Astrocyte (in vitro differentiated cells and primary cell): ENCODE measurements around the gene PRKD3.

Experiments
- EZH2 ChIP-seq: IDR thresholded peaks from 2 replicates; pipeline ENCODE4 v1.6.1; 2012; ENCODE audit warnings: mild to moderate bottlenecking, low read length, inconsistent platforms; ENCODE audit not compliant: insufficient read depth
- TF ChIP-seq, protein P1 (sequence below): IDR thresholded peaks from 2 replicates; pipeline ENCODE4 v1.5.1; 2011; ENCODE audit warnings: low read depth, mild to moderate bottlenecking, inconsistent platforms, low read length, moderate library complexity; ENCODE audit not compliant: insufficient read depth

DNA sequence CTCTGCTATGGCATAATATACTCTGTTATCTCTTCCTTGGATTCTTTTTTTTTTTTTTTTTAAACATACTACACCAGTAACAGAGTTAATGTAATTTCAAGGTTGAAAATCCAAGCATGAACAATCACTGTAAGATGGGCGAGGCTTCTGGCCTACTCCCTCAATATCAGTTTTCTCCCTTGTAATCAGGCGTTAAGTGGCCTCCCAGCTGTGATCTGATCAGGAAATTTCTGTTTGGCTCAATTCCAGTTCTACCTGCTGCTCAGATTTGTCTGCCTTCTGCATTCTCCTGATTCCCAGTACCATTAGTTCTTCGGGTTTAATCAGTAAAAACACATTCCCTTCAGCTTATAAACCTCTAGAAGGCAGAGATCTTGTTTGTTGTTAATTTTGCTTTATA, 18.6 kb downstream of the PRKD3 start:
- TF ChIP-seq, protein P1, sequence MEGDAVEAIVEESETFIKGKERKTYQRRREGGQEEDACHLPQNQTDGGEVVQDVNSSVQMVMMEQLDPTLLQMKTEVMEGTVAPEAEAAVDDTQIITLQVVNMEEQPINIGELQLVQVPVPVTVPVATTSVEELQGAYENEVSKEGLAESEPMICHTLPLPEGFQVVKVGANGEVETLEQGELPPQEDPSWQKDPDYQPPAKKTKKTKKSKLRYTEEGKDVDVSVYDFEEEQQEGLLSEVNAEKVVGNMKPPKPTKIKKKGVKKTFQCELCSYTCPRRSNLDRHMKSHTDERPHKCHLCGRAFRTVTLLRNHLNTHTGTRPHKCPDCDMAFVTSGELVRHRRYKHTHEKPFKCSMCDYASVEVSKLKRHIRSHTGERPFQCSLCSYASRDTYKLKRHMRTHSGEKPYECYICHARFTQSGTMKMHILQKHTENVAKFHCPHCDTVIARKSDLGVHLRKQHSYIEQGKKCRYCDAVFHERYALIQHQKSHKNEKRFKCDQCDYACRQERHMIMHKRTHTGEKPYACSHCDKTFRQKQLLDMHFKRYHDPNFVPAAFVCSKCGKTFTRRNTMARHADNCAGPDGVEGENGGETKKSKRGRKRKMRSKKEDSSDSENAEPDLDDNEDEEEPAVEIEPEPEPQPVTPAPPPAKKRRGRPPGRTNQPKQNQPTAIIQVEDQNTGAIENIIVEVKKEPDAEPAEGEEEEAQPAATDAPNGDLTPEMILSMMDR: no peak
- TF ChIP-seq EZH2: no peak
